Measurements from ENCODE around the gene RAB3IL1. TPM values are rescaled to one million over a fixed set of nuclear protein-coding genes. Genes with fewer than 3 reads are reported as not detected.

RAB3IL1 gene
- polyA plus RNA-seq, 12 donors: 18.2 to 32.1 (median 23.6) TPM; not detected in 1

GRCh38 chr11:61868571-61869428 is 48.6 kb downstream of the RAB3IL1 start:
- DNase-seq: no peak

- DNase-seq: no peak
These were observed 50.4 kb downstream of the RAB3IL1 start for GRCh38 chr11:61866958-61867343.

- no peak for DNase-seq
These were observed 51.0 kb downstream of the RAB3IL1 start for GRCh38 chr11:61866231-61866957.

GRCh38 chr11:61864814-61865775 is 52.3 kb downstream of the RAB3IL1 start:
- DNase-seq: no peak

GRCh38 chr11:61863548-61864081 is 53.8 kb downstream of the RAB3IL1 start:
- no peak for DNase-seq

- no peak for DNase-seq
These were observed 54.4 kb downstream of the RAB3IL1 start for GRCh38 chr11:61862714-61863547.

- no peak for DNase-seq
These were observed 55.7 kb downstream of the RAB3IL1 start for GRCh38 chr11:61861634-61862033.

GRCh38 chr11:61860054-61860903 is 57.1 kb downstream of the RAB3IL1 start:
- DNase-seq: no peak

- DNase-seq: no peak
These were observed 61.3 kb downstream of the RAB3IL1 start for GRCh38 chr11:61855939-61856680.

- no peak for DNase-seq
These were observed 62.2 kb downstream of the RAB3IL1 start for GRCh38 chr11:61854966-61855714.

GRCh38 chr11:61854206-61854895 is 63.0 kb downstream of the RAB3IL1 start:
- DNase-seq: no peak

GRCh38 chr11:61853698-61854169 is 63.6 kb downstream of the RAB3IL1 start:
- DNase-seq: no peak

GRCh38 chr11:61851900-61852295 is 65.5 kb downstream of the RAB3IL1 start:
- no peak for DNase-seq

- DNase-seq: no peak
These were observed 66.1 kb downstream of the RAB3IL1 start for GRCh38 chr11:61851113-61851899.

GRCh38 chr11:61850687-61851086 is 66.7 kb downstream of the RAB3IL1 start:
- no peak for DNase-seq

- no peak for DNase-seq
These were observed 68.7 kb downstream of the RAB3IL1 start for GRCh38 chr11:61848631-61849030.
